Measurements from ENCODE around the gene RNF220.

RNF220 gene

GRCh38 chr1:44436401-44437106 lies 31.5 kb downstream of the RNF220 start:
- no peak for DNase-seq

DNA sequence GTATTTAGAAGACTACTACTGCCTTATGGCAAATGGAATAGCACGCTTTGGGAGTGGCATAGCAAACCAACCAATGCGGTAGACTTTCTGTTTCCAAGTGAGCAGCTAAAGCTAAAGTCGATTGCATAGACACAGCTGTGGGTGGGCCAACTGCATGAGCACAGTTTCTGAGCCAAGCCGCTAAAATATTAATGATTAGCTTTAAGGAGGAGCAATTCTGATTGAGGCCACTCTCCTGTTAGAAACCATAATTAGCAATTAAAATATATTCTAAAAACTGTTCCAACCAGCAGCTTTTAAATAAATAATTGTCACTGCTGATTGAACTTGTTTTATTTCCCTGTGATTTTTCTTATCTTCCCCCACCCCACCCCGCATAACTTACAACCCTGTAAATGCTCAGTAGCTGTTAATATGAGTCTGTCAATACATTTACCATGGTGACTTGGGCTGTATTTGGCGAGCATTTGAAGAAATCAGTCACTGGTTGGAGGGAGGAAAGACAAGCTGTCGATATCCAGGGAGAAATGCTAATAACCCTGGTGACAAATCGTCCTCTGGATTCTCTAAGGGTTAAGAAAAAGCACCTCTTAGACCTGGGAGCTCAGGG lies 32.2 kb downstream of the RNF220 start:
- no peak for DNase-seq

DNA sequence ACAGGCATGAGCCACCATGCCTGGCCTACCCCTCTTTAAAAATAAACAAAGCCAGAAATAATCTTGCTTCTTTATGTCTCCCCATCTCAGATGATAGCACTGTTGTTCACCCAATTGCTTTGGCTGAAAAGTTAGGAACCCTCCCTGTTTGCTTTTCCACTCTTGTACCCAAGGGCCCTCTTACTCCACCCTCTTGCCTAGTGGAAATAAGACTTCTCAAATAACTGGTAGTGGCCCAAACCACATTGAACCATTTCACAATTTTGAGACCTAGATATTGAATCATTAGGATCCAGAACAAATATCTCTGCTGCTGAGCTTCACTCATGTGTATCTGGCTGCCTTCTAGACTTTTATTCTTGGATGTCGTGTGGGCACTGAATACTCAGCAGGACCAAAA lies 37.7 kb downstream of the RNF220 start:
- no peak for DNase-seq

DNA sequence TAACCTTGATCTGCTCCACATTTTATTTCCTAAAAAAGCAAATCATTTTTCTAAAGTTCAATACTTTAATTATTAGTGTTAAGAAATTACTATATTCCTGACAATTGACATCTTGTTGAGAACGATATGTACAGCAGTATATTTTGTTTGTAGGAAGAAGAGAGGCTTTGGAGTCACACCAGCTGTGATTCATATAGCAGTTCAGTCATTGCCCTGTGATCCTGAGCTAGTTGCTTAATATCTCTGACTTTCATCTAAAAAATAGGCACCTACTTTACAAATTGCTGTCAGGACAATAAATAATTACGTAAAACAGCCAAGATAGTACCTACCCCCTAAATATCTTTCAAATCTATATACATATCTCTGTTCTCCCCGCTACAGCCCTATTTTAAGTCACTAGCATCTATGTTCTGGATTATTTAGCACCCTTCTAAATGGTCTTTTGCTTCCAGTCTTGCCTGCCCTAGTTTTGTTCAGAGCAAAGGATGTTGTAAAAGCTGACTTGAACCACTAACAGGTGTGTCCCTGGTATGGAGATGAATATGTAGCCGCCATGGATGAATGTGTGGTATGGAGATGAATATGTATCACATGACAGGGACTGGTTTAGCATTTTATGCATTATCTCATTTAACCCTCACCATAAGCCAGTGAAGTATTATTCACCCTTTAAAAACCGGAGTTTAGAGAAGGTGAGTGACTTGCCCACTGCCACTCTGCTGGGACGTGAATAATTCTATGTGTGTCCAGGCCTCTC lies 42.2 kb downstream of the RNF220 start:
- no peak for DNase-seq

DNA sequence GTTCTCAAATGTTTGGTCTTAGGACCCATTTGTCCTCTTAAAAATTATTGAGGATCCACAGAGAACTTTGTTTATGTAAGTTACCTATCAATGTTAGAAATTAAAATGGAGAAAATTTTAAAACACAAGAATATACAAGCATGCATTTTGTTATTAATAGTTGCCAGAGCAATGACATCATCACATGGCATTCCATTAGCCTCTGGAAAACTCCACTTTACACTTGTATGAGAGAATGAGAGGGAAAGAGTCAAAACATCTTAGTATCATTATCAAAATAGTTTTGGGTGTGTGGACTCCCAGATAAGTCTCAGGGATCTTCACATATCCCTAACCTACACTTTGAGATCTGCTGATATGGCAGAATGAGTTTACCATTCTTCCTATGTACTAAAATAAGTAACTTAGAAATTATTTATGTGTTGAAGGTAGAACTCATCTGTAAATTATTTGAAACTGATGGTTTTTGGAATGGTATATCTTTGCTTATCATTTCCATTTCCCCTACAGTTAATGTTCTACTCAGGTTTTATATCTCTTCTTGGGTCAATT lies 48.8 kb downstream of the RNF220 start:
- no peak for DNase-seq

GRCh38 chr1:44454704-44455103 lies 49.6 kb downstream of the RNF220 start:
- DNase-seq: no peak

- no peak for DNase-seq
These were observed 55.2 kb downstream of the RNF220 start for GRCh38 chr1:44460107-44460882.

DNA sequence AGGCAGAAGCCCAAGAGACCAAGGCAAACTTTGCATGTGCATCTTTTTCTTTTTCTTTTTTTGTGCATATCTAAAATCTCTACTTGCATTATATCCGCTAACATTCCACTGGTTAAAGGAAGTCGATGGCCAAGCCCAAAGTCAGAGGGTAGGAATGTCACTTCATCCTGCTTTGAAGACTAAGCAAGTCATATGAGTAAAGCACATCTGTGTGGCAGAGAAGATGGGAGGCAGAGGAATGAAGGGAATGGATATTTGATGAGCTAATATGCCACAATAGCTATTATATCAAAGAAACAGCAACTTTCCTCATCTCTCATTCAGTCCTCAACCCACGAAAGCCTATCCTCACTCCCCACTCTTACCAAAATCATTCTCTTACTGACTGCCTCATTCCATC lies 59.3 kb downstream of the RNF220 start:
- DNase-seq: no peak

DNA sequence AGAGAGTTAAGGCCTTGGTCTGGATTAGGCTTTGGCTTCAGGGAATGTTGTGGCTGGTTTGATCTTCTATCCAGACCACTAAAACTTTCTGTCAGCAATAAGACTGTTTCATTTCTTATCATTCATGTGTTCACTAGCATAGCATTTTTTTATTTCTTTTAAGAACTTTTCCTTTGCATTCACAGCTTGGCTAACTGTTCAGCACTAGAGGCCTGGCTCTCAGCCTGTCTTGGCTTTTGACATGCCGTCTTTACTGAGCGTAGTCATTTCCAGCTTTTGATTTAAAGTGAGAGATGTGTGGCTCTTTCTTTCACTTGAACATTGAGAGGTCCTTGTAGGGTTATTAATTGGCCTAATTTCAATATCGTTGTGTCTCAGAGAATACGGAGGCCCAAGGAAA lies 62.5 kb downstream of the RNF220 start:
- DNase-seq: no peak

- no peak for DNase-seq
These were observed 66.9 kb downstream of the RNF220 start for GRCh38 chr1:44471911-44472453.

DNA sequence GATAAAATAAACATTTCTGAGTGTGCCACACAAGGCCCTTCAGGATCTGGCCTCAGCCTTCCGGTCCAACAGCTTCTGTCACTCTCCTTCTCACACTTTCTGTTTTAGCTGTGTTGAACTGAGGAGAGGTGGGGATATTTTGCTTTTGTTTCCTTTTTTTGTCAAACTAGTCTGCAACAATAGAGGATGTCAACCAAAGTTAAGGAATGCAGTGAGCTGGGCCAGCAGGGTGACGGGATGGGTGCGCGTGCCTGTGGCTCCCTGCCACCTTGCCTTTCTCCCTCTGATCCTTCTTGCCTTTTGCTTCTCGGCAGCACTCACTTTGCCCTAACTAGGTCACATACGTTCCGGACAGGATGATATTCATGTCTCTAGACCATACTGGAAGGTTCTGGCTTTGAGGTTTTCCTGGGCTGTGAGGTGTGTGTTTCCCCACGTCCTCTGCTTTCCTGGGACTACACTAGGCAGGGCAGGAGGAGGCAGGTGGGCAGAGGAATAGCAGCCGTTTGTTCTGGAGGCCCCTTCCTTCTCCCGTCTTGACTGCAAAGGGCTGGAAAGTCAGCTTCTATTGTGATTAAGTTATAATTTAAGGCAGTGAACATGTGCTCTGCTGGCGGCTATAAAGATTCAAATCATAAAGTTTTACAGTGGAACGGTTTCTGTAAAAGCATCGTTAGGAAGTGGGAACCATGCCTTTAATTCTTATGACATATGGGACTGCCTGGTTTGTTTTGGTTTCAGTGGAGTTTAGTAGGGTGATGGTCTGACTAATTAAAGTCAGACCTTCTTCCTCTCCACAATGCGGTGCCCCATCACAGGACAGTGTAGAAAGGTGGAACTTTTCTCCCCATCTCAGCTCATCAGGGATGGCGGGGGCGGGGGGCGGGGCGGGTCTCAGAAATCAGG lies 67.8 kb downstream of the RNF220 start:
- DNase-seq: no peak

GRCh38 chr1:44476891-44477290 lies 71.8 kb downstream of the RNF220 start:
- no peak for DNase-seq

GRCh38 chr1:44481701-44482100 lies 76.6 kb downstream of the RNF220 start:
- no peak for DNase-seq

DNA sequence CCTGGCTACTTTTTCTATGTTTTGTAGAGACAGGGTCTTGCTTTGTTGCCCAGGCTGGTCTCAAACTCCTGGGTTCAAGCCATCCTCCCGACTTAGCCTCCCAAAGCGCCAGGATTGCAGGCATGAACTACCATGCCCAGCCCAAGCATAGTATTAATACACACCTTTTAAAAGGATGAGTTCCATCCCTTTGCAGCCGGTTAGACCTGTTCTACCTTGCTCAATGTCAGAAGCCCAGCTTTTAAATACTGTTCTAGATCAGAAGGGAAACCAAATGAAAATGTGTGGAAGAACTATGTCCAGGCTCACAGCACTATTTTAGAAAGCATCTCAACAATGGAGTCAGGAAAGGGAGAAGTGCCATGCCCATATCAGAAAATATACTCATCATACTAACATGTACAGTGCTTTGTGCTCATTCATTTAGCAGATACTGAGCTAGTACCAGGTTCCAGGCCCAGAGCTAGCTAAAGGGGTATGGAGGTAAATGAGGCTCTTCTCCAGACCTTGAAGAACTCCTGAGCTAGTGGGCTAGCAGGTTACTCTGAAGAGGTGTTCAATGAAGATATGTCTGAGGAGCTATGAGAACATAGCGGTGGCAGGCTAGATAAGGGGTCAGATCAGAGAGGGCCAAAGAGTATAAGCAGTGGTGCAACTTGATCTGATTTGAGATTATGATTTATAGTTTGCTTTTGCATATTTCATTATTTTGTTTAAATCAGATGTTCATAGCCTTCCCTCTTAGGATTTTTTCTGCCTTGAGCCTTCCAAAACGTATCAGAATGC lies 78.2 kb downstream of the RNF220 start:
- no peak for DNase-seq

- no peak for DNase-seq
These were observed 79.2 kb downstream of the RNF220 start for GRCh38 chr1:44484155-44484688.

DNA sequence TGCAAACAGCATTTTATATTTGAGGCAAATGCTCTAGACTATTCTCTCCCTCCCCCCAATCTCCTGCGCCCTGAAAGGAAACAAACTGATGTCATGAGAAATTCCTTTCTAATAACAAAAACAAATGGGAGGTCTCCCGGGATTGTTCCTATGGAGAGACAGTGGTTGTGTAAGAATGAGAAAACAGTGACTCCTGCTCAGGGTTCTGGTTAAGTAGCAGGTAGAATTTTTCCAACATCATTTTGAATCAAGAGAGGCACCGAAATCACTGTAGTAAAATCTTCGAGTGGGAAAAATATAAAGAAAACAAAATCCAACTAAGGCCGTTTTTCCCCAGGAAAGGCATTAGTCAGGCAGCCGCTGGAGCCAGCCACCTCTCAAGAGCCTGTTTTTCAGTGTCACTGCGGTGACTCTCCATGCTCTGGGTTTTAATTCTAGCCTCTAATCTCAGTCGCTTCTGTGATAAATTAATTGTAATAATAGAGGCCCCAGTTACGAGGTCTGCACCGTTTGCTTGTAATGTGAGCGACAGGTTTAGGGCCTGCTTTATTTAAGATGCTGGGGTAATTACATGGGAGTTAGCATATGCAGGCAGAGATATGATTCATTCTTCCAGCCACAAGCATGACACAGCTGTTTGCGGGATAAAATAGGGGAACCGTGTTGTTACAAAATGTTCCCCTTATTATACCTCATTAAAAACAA lies 80.3 kb downstream of the RNF220 start:
- DNase-seq: no peak

GRCh38 chr1:44485934-44486460 lies 80.9 kb downstream of the RNF220 start:
- no peak for DNase-seq

DNA sequence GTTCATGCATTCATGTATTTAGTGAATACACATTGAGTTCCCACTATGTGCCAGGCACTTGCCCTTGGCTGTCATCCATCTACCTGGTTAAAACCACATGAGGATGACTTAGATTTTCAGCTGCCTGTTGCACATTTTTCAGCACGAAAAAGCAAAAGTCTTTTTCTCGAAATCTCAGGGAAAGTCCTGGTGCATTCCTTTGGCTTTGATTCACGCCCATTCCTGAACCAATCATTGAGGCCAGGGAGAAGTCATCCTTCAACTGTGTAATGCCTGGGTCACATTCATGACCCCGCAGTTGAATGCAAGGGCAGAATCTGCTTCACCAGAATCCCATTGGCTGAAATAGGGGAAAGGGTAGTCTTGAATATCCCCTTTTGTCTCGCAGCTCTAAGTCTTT lies 84.4 kb downstream of the RNF220 start:
- DNase-seq: no peak

GRCh38 chr1:44496541-44497171 lies 91.6 kb downstream of the RNF220 start:
- DNase-seq: no peak
